Upper lobe of left lung (tissue), 6 donors: ENCODE measurements around the gene TRIM15. TPM values are rescaled to one million over a fixed set of nuclear protein-coding genes. Genes with fewer than 3 reads are reported as not detected.
A peak's percentile ranks its signal among the peaks of the same experiment; 100 is the strongest.
"Not testable (repeated sequence)": the region's sequence is repeated elsewhere in the genome, so short reads cannot be mapped to it uniquely, and the experiment has no call there.

Experiments used
- ATAC-seq, 2 donors: fragments of 200-7000 bp; cut with Tn5 transposase; one replicate each; pipeline ENCODE4 v1.9.1; 2022; ENCODE audit warnings: mild to moderate bottlenecking in 2 of 2, moderate library complexity in 2 of 2; ENCODE audit not compliant: low FRiP score in 2 of 2
- DNase-seq, 2 donors: peaks; one replicate each; pipeline ENCODE4 v3.0.0-alpha.2; 2019 to 2020
- H3K27ac ChIP-seq, 4 donors: fragments of 200-600 bp; sonication (generic); one replicate each; pipeline ENCODE4 v1.5.1; 2016 to 2019
- H3K27me3 ChIP-seq, 4 donors: fragments of 200-600 bp; sonication (generic); one replicate each; pipeline ENCODE4 v1.5.1; 2017 to 2019
- H3K36me3 ChIP-seq, 4 donors: fragments of 200-600 bp; sonication (generic); one replicate each; pipeline ENCODE4 v1.5.1; 2016 to 2019
- H3K4me1 ChIP-seq, 4 donors: fragments of 200-600 bp; sonication (generic); one replicate each; pipeline ENCODE4 v1.5.1; 2018 to 2019
- H3K4me3 ChIP-seq, 4 donors: fragments of 200-600 bp; sonication (generic); one replicate each; pipeline ENCODE4 v1.5.1; 2017 to 2019; ENCODE audit warnings: mild to moderate bottlenecking in 2 of 4, moderate library complexity in 1 of 4
- H3K9me3 ChIP-seq, 4 donors: fragments of 200-600 bp; sonication (generic); one replicate each; pipeline ENCODE4 v1.5.1; 2018 to 2019
- EP300 ChIP-seq, 4 donors: sonication (generic); formaldehyde crosslinking; IDR thresholded peaks; one replicate each; pipeline ENCODE4 v1.5.1; 2017; ENCODE audit warnings: antibody characterized with exemption in 4 of 4, control low read depth in 2 of 4
- POLR2A ChIP-seq, 4 donors: fragments of 450-650 bp; IDR thresholded peaks; one replicate each; pipeline ENCODE4 v1.5.1; 2016 to 2017; ENCODE audit warnings: antibody characterized with exemption in 4 of 4, mild to moderate bottlenecking in 2 of 4
- POLR2AphosphoS5 ChIP-seq, 2 donors: sonication (generic); formaldehyde crosslinking; IDR thresholded peaks; one replicate each; pipeline ENCODE4 v1.5.1; 2017; ENCODE audit warnings: antibody characterized with exemption in 2 of 2
- WGBS, 2 donors: methylation state at CpG; one replicate each; pipeline ENCODE4 v1.1.5; 2017 to 2018; 5-methylcytosine and 5-hydroxymethylcytosine counted together
- total RNA-seq, 6 donors: library from RNA; depleted of rRNA in 4 of 6; stranded (reverse); fragments of >200 nt in 4 of 6; gene quantifications; one replicate each; pipeline versions ENCODE4 v1.1.0 to v1.2.1, GENCODE V29; 2016 to 2021
- TF ChIP-seq, protein P1 (sequence below), 6 experiments: fragments of 450-650 bp in 4 of 6; fragments of 200-600 bp in 2 of 6; sonication (generic) in 2 of 6; IDR thresholded peaks; one replicate each; pipeline ENCODE4 v1.5.1; 2016 to 2019; ENCODE audit warnings: antibody characterized with exemption in 6 of 6
- donor health status: DM: no; HTN: no; CAD: no; lungs with moderate emphysema.
- donor health status: DM: no; HTN: yes; CAD: no; lungs with severe emphysema.

TRIM15 gene
- total RNA-seq, 6 donors from 2014 or later, result 0.30 to 1.0 TPM; not detected in 4

DNA sequence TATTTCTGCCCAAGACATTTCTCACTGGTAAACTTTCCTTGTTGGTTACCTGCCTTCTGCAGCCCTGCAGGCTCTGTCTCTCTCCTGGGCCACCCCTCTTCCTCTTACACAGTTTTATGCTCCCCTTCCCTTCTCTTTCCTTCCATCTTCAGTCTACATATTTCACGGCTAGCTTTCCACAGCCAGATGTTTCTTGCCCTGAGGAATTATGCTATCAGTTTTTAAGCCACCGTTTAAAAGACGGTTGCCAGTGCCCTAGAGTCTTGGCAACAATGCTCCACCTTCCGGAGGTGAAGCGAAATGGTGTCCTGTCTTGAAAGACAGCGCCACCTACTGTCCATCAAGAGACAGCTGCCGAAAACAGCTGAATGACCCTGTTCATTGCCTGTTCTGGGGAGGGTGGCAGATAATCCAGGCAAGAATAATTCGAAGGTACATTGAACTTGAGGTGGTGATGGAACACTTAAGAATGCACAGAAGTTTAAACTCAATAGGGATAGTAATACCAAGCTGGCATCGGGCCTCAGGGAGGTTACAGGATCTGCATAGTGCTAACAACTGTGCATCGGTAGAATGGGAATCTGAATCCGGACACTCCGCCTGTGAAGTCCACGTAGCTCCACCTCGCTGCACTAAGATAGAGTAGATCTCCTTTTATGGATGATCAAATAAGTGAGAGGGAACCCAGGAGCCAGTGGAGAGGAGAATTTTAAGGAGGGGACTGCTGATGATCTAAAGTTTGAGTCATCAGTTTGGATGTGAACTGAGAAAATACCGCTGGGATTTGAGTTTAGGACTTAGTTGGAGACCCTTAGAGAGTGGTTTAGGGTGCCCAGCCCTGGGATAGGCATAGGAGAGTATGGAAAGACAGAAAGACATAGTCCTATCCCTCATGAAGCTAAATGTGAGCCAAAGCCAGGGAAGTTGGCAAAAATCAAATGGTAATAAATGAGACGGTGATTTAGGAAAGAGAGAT is 32.2 kb upstream of the TRIM15 start:
- no peak for TF ChIP-seq POLR2AphosphoS5 (IDR thresholded peaks at IDR 0.05)
- TF ChIP-seq EP300 (IDR thresholded peaks at IDR 0.05), result no peak
- TF ChIP-seq, protein P1, sequence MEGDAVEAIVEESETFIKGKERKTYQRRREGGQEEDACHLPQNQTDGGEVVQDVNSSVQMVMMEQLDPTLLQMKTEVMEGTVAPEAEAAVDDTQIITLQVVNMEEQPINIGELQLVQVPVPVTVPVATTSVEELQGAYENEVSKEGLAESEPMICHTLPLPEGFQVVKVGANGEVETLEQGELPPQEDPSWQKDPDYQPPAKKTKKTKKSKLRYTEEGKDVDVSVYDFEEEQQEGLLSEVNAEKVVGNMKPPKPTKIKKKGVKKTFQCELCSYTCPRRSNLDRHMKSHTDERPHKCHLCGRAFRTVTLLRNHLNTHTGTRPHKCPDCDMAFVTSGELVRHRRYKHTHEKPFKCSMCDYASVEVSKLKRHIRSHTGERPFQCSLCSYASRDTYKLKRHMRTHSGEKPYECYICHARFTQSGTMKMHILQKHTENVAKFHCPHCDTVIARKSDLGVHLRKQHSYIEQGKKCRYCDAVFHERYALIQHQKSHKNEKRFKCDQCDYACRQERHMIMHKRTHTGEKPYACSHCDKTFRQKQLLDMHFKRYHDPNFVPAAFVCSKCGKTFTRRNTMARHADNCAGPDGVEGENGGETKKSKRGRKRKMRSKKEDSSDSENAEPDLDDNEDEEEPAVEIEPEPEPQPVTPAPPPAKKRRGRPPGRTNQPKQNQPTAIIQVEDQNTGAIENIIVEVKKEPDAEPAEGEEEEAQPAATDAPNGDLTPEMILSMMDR (IDR thresholded peaks at IDR 0.05), result peak; percentile 87 to 93 (median 92)
- TF ChIP-seq POLR2A (IDR thresholded peaks at IDR 0.05), result no peak
- DNase-seq, result peak in 1 of 2 donors; percentile 86
- H3K27me3 ChIP-seq, result peaks cover 0 to 6% (median 0%) of the 10 kb centered on the region in 4 donors
- H3K9me3 ChIP-seq, result no peaks in the 10 kb centered on the region
- WGBS, 2 donors, result 29 to 32% methylated on average over 16 of the region's 16 CpGs
- no peak overlapping the region for H3K4me3 ChIP-seq
- peaks cover 2 to 28% (median 23%) of the 10 kb centered on the region in 4 donors for H3K4me1 ChIP-seq
- H3K36me3 ChIP-seq, result no peaks in the 10 kb centered on the region
- peak overlapping the region in 1 of 4 donors; percentile 33 for H3K27ac ChIP-seq
- peak; percentile 92 to 93 for ATAC-seq

GRCh38 chr6:30131947-30132497 is 31.3 kb upstream of the TRIM15 start:
- TF ChIP-seq POLR2A (IDR thresholded peaks at IDR 0.05) (no peak), POLR2AphosphoS5 (IDR thresholded peaks at IDR 0.05) (no peak), EP300 (IDR thresholded peaks at IDR 0.05) (no peak)
- TF ChIP-seq, protein P1 (IDR thresholded peaks at IDR 0.05), result no peak
- no peak for DNase-seq
- no peak for ATAC-seq
- 77 to 86% methylated on average over 2 of the region's 2 CpGs for WGBS, 2 donors
- H3K4me1 ChIP-seq, result peaks cover 2 to 28% (median 23%) of the 10 kb centered on the region in 4 donors
- no peaks in the 10 kb centered on the region for H3K36me3 ChIP-seq
- no peaks in the 10 kb centered on the region for H3K9me3 ChIP-seq
- H3K27ac ChIP-seq, result no peak overlapping the region
- no peak overlapping the region for H3K4me3 ChIP-seq
- H3K27me3 ChIP-seq, result peaks cover 0 to 6% (median 0%) of the 10 kb centered on the region in 4 donors

- DNase-seq, result no peak
- 82 to 84% methylated on average over 2 of the region's 2 CpGs for WGBS, 2 donors
- no peak for TF ChIP-seq POLR2AphosphoS5 (IDR thresholded peaks at IDR 0.05)
- no peak for TF ChIP-seq POLR2A (IDR thresholded peaks at IDR 0.05)
- no peaks in the 10 kb centered on the region for H3K27me3 ChIP-seq
- H3K4me1 ChIP-seq, result peaks cover 0 to 8% (median 8%) of the 10 kb centered on the region in 4 donors
- H3K27ac ChIP-seq, result no peak overlapping the region
- H3K36me3 ChIP-seq, result no peaks in the 10 kb centered on the region
- no peaks in the 10 kb centered on the region for H3K9me3 ChIP-seq
- no peak for ATAC-seq
- no peak overlapping the region for H3K4me3 ChIP-seq
Measured at GRCh38 chr6:30135147-30135546, 28.2 kb upstream of the TRIM15 start.

- 67 to 71% methylated on average over 4 of the region's 4 CpGs for WGBS, 2 donors
- TF ChIP-seq EP300 (IDR thresholded peaks at IDR 0.05) (no peak), POLR2A (IDR thresholded peaks at IDR 0.05) (no peak), POLR2AphosphoS5 (IDR thresholded peaks at IDR 0.05) (no peak)
- TF ChIP-seq, protein P1 (IDR thresholded peaks at IDR 0.05), result no peak
- Histone ChIP-seq H3K36me3 (no peaks in the 10 kb centered on the region), H3K4me3 (no peak within 1 kb of the TSS), H3K27ac (no peak within 1 kb of the TSS), H3K4me1 (peaks cover 0 to 3% (median 2%) of the 10 kb centered on the region in 4 donors), H3K27me3 (no peaks in the 10 kb centered on the region), H3K9me3 (no peaks in the 10 kb centered on the region)
- ATAC-seq (no peak), DNase-seq (no peak)
Measured at GRCh38 chr6:30135757-30136156, 27.6 kb upstream of the TRIM15 start, which contains the start of gene TRIM40. TSS of gene TRIM40 (plus strand) at chr6:30136140. CDS start at chr6:30137037, 897 bp downstream.

GRCh38 chr6:30136570-30137286 is 26.6 kb upstream of the TRIM15 start:
- no peak for DNase-seq
- H3K4me3 ChIP-seq, result no peak overlapping the region
- TF ChIP-seq EP300 (IDR thresholded peaks at IDR 0.05) (no peak), POLR2AphosphoS5 (IDR thresholded peaks at IDR 0.05) (no peak), POLR2A (IDR thresholded peaks at IDR 0.05) (no peak)
- no peak for ATAC-seq
- no peaks in the 10 kb centered on the region for H3K27me3 ChIP-seq
- no peaks in the 10 kb centered on the region for H3K36me3 ChIP-seq
- no peaks in the 10 kb centered on the region for H3K9me3 ChIP-seq
- H3K27ac ChIP-seq, result no peak overlapping the region
- H3K4me1 ChIP-seq, result no peaks in the 10 kb centered on the region
- 72% methylated on average over 11 of the region's 11 CpGs for WGBS, 2 donors

GRCh38 chr6:30140240-30140639 is 23.1 kb upstream of the TRIM15 start:
- WGBS, 2 donors, result 80 to 85% methylated on average over 8 of the region's 8 CpGs
- not testable (repeated sequence) for DNase-seq

More at GRCh38 chr6:30140240-30140639, 23.1 kb upstream of the TRIM15 start:
- H3K4me1 ChIP-seq, ATAC-seq, H3K27me3 ChIP-seq, H3K9me3 ChIP-seq, H3K4me3 ChIP-seq, H3K27ac ChIP-seq, H3K36me3 ChIP-seq: not testable (repeated sequence)
